SU-DHL-6 (cell line): ENCODE data around the gene SELENON.

Experiments
- H2AFZ ChIP-seq: fragments of 200-600 bp; sonication (generic); 2 replicates; pipeline ENCODE4 v1.6.1; 2014; ENCODE audit warnings: low read depth, mild to moderate bottlenecking, moderate library complexity, mixed read lengths, antibody characterized with exemption, low read length; ENCODE audit not compliant: severe bottlenecking
- H3F3A ChIP-seq: fragments of 200-600 bp; shearing (Covaris generic); 2 replicates; pipeline ENCODE4 v1.6.0; 2016; ENCODE audit warnings: antibody characterized with exemption, mild to moderate bottlenecking; ENCODE audit not compliant: insufficient read depth
- H3K27ac ChIP-seq: fragments of 200-600 bp; sonication (generic); 2 replicates; pipeline ENCODE4 v1.5.1; 2016; ENCODE audit warnings: low read depth, mild to moderate bottlenecking, low read length, moderate library complexity, mixed read lengths
- H3K27me3 ChIP-seq: fragments of 200-600 bp; sonication (generic), shearing (Covaris generic); 2 replicates; pipeline ENCODE4 v1.6.0; 2014; ENCODE audit warnings: mild to moderate bottlenecking, low read length
- H3K36me3 ChIP-seq: fragments of 200-600 bp; sonication (generic); 2 replicates; pipeline ENCODE4 v1.6.1; 2014; ENCODE audit warnings: mild to moderate bottlenecking, low read length, mixed read lengths
- H3K4me2 ChIP-seq: fragments of 300-600, 200-600 bp; shearing (Covaris generic), sonication (generic); 2 replicates; pipeline ENCODE4 v1.6.0; 2014; ENCODE audit warnings: low read length, low read depth, mild to moderate bottlenecking; ENCODE audit not compliant: poor library complexity, severe bottlenecking
- H3K4me3 ChIP-seq: fragments of 200-600 bp; sonication (generic); 2 replicates; pipeline ENCODE4 v1.5.1; 2014; ENCODE audit warnings: antibody characterized with exemption, low read length, mild to moderate bottlenecking, mixed read lengths; ENCODE audit not compliant: insufficient read depth, poor library complexity, severe bottlenecking
- H3K79me2 ChIP-seq: fragments of 200-600 bp; sonication (generic); 2 replicates; pipeline ENCODE4 v1.6.1; 2014; ENCODE audit warnings: mild to moderate bottlenecking, low read length, moderate library complexity; ENCODE audit not compliant: insufficient read depth
- H3K9ac ChIP-seq: fragments of 200-600 bp; sonication (generic); 2 replicates; pipeline ENCODE4 v1.7.0; 2014; ENCODE audit warnings: mild to moderate bottlenecking, low read length
- H3K9me2 ChIP-seq: fragments of 200-600 bp; sonication (generic); replicated peaks from 2 replicates; pipeline ENCODE4 v1.6.1; 2014; ENCODE audit warnings: low read length; ENCODE audit not compliant: insufficient read depth
- H3K9me3 ChIP-seq: fragments of 200-600 bp; sonication (generic); 2 replicates; pipeline ENCODE4 v1.6.1; 2014; ENCODE audit warnings: low read length, mixed read lengths; ENCODE audit not compliant: insufficient read depth
- H4K20me1 ChIP-seq: fragments of 200-600 bp; sonication (generic); 2 replicates; pipeline ENCODE4 v1.6.1; 2014; ENCODE audit warnings: low read depth, mild to moderate bottlenecking, antibody characterized with exemption, low read length, moderate library complexity, mixed read lengths
- EZH2phosphoT487 ChIP-seq: fragments of 200-600 bp; sonication (generic), shearing (Covaris generic); conservative IDR thresholded peaks from 2 replicates; pipeline ENCODE4 v1.6.1; 2018; ENCODE audit warnings: mild to moderate bottlenecking, antibody characterized with exemption, low read length, moderate library complexity, mixed read lengths
- TF ChIP-seq, protein P1 (sequence below): fragments of 200-600 bp; sonication (generic); IDR thresholded peaks from one replicate; pipeline ENCODE4 v1.5.1; 2017; ENCODE audit warnings: antibody characterized with exemption, mild to moderate bottlenecking, low read length, moderate library complexity; ENCODE audit not compliant: insufficient read depth, poor library complexity, severe bottlenecking

The SELENON gene

DNA sequence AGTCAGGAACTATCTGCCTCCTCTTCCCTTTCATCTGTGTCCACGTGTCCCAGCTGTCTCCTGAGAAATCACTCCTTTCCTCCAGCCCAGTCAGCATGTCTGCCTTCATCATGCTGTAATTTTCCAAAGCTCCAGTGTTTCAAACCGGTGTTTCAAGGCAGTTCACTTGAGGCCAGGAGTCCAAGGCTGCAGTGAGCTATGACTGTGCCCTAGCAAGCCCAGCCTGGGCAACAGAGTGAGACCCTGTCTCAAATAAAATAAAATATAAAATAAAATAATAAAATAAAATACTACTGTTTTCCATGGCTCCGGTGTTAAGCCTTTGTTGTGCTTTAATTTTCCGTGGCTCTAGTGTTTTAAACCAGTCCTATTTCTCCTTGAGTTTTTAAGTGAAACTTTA is 7.9 kb upstream of the SELENON start:
- H3K79me2 ChIP-seq = no peaks in the 10 kb centered on the region
- H3K27ac ChIP-seq = no peak overlapping the region
- H3K9me3 ChIP-seq = no peaks in the 10 kb centered on the region
- H3K4me2 ChIP-seq = no peak overlapping the region
- H3K27me3 ChIP-seq = no peaks in the 10 kb centered on the region
- no peak overlapping the region for H3K9ac ChIP-seq
- no peaks in the 10 kb centered on the region for H3F3A ChIP-seq
- no peak overlapping the region for H2AFZ ChIP-seq
- no peaks in the 10 kb centered on the region for H3K36me3 ChIP-seq
- H3K9me2 ChIP-seq = no peaks in the 10 kb centered on the region
- no peak overlapping the region for H3K4me3 ChIP-seq
- no peak for TF ChIP-seq EZH2phosphoT487
- TF ChIP-seq, protein P1, sequence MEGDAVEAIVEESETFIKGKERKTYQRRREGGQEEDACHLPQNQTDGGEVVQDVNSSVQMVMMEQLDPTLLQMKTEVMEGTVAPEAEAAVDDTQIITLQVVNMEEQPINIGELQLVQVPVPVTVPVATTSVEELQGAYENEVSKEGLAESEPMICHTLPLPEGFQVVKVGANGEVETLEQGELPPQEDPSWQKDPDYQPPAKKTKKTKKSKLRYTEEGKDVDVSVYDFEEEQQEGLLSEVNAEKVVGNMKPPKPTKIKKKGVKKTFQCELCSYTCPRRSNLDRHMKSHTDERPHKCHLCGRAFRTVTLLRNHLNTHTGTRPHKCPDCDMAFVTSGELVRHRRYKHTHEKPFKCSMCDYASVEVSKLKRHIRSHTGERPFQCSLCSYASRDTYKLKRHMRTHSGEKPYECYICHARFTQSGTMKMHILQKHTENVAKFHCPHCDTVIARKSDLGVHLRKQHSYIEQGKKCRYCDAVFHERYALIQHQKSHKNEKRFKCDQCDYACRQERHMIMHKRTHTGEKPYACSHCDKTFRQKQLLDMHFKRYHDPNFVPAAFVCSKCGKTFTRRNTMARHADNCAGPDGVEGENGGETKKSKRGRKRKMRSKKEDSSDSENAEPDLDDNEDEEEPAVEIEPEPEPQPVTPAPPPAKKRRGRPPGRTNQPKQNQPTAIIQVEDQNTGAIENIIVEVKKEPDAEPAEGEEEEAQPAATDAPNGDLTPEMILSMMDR = no peak
- no peaks in the 10 kb centered on the region for H4K20me1 ChIP-seq

DNA sequence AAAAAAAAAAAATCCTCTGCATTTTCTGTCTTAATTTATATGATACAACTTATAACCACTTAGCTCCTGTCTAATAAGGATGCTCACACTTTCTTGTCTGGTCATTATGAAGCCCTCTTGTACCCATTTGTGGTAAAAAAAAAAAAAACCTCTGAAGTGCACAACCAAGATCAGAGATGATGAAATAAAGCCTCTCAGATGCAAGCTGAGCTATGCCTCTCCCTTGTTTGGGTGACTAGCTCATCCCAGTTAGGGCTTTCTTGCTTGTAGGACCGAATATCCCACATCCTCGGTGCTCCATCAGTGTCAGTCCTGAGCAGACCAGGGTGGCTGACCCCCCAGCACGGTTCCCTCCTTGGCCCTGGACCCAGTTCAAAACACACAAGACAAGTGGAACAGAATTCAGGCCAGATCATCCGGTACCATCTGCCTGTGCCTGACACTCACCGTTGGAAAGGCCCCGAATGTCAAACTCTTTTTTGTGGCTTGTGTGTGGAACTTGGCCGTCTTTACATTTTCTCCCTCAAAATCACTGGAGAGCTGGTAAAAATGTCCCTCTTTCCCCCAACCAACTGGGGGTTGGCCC is 6.3 kb upstream of the SELENON start:
- Histone ChIP-seq H3K79me2 (no peaks in the 10 kb centered on the region), H3K4me3 (no peak overlapping the region), H3K27me3 (no peaks in the 10 kb centered on the region), H3K9me3 (no peaks in the 10 kb centered on the region), H3K36me3 (no peaks in the 10 kb centered on the region), H3K9me2 (no peaks in the 10 kb centered on the region), H3F3A (no peaks in the 10 kb centered on the region), H3K4me2 (no peak overlapping the region), H3K27ac (no peak overlapping the region), H4K20me1 (no peaks in the 10 kb centered on the region), H3K9ac (no peak overlapping the region), H2AFZ (no peak overlapping the region)
- TF ChIP-seq, protein P1 = no peak
- no peak for TF ChIP-seq EZH2phosphoT487

DNA sequence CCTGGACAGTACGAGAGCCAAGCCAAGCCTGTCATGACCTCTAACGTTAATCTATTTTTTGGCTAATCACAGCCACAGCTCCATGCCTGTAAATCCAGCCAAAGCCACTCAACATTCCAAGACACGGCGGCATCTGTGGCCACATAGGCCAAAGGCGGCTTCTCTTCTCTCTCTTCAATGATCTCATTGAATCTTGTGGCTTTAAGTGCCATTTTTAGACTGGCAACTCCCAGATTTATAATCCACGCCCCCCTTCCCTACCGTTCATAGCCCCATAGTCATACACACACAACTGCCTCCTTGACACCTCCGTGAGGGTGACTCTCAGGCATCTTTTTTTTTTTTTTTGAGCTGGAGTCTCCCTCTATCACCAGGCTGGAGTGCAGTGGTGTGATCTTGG is 5.7 kb upstream of the SELENON start:
- no peaks in the 10 kb centered on the region for H3K9me2 ChIP-seq
- H3K27ac ChIP-seq = no peak overlapping the region
- no peak overlapping the region for H3K9ac ChIP-seq
- no peak overlapping the region for H2AFZ ChIP-seq
- no peaks in the 10 kb centered on the region for H3K9me3 ChIP-seq
- no peaks in the 10 kb centered on the region for H4K20me1 ChIP-seq
- no peaks in the 10 kb centered on the region for H3K79me2 ChIP-seq
- no peak overlapping the region for H3K4me2 ChIP-seq
- TF ChIP-seq, protein P1 = no peak
- TF ChIP-seq EZH2phosphoT487 = no peak
- no peaks in the 10 kb centered on the region for H3F3A ChIP-seq
- H3K4me3 ChIP-seq = no peak overlapping the region
- H3K27me3 ChIP-seq = no peaks in the 10 kb centered on the region
- no peaks in the 10 kb centered on the region for H3K36me3 ChIP-seq
